Mesothelial cell of epicardium (in vitro differentiated cells): ENCODE measurements around the gene P4HA3. TPM values are rescaled to one million over a fixed set of nuclear protein-coding genes. Genes with fewer than 3 reads are reported as not detected.

Source experiments
- DNase-seq, 2 experiments: peaks; one replicate each; pipeline ENCODE4 v3.0.0; 2021; ENCODE audit warnings: low spot score in 2 of 2; ENCODE audit not compliant: unreplicated experiment in 2 of 2
- H3K27ac Mint-ChIP-seq: 2 replicates; pipeline ENCODE4 v1.8.0; 2021; ENCODE audit warnings: mixed read lengths
- H3K27me3 Mint-ChIP-seq: 2 replicates; pipeline ENCODE4 v1.8.0; 2021; ENCODE audit warnings: low read depth, mixed read lengths
- H3K36me3 Mint-ChIP-seq: 2 replicates; pipeline ENCODE4 v1.8.0; 2021; ENCODE audit warnings: mixed read lengths
- H3K4me1 Mint-ChIP-seq: 2 replicates; pipeline ENCODE4 v1.8.0; 2021; ENCODE audit warnings: mixed read lengths
- H3K4me3 Mint-ChIP-seq: 2 replicates; pipeline ENCODE4 v1.8.0; 2021; ENCODE audit warnings: mild to moderate bottlenecking, moderate library complexity, mixed read lengths
- H3K9me3 Mint-ChIP-seq: 2 replicates; pipeline ENCODE4 v1.8.0; 2021; ENCODE audit warnings: mixed read lengths
- CTCF ChIP-seq: fragments of 200-600 bp; sonication (generic); IDR thresholded peaks from one replicate; pipeline ENCODE4 v1.5.0; 2021; ENCODE audit warnings: antibody characterized with exemption; ENCODE audit not compliant: unreplicated experiment
- total RNA-seq: library from RNA; stranded (reverse); gene quantifications from 3 replicates; pipeline ENCODE4 v1.2.1, GENCODE V29; 2021

P4HA3 gene
- total RNA-seq, 1 donor from 2014 or later = 1.7 TPM

DNA sequence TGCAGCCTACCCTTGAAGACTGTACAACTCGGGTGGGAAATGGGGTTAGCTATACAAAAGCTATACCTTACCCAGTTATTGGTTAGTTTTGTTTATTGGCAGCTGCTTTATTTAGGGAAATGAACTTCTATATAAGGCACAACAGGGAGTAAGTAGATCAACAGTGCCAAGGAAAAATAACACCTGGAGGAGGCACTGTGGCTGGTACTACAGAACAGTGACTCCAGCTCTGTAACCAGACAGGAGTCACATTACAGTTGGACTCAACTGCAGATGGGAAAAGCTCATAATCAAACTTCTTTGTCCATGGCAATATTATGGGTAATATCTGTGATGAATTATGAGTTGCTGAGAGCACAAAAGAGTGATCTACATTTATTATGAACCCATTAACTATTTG lies 14.0 kb downstream of the P4HA3 start:
- no peak for TF ChIP-seq CTCF
- no peaks in the 10 kb centered on the region for H3K36me3 Mint-ChIP-seq
- peaks cover 4% of the 10 kb centered on the region for H3K9me3 Mint-ChIP-seq
- no peaks in the 10 kb centered on the region for H3K4me1 Mint-ChIP-seq
- peaks cover 10% of the 10 kb centered on the region for H3K27me3 Mint-ChIP-seq
- no peak overlapping the region for H3K4me3 Mint-ChIP-seq
- no peak overlapping the region for H3K27ac Mint-ChIP-seq
- DNase-seq = no peak

DNA sequence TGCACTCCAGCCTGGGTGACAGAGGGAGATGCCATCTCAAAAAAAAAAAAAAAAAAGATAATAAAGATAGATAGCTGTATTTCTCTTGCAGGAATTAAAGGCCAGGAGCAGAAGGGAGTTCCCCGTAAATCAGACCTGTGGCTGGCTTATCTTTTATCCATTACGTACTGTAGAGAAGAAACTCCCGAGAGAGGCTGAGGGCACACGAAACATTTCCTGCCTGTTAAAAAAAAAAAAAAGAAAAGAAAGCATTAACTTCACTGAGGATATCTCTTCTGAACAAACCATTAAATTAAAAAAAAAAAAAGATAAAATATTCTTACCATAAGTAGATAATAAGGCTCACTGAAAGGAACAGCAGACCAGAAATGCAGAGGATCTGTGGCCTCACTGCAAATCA lies 22.5 kb downstream of the P4HA3 start:
- Mint-ChIP-seq H3K27ac (no peak overlapping the region), H3K4me1 (peaks cover 8% of the 10 kb centered on the region), H3K27me3 (peaks cover 10% of the 10 kb centered on the region), H3K9me3 (peaks cover under 1% of the 10 kb centered on the region), H3K36me3 (no peaks in the 10 kb centered on the region), H3K4me3 (no peak overlapping the region)
- TF ChIP-seq CTCF = no peak
- DNase-seq = no peak

DNA sequence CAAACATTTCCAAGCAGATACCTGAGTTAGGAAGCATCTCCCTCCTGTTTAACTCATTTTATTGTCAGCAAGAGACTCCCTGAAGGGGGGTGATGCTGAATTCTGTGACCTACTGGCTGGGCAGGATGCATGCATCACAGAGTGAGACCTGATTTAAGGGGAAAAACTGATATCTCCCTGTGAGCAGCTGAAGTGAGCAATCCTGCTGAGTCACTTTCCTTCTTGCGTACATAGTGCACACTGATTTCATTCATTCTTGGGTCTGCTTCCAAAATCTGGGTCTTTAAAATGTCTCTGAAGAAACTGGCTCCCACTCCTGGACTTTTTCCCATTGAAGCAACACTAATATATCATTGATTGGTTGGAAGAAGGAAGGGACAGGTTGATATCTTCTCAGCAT lies 23.3 kb downstream of the P4HA3 start:
- no peak for TF ChIP-seq CTCF
- no peak for DNase-seq

GRCh38 chr11:74284466-74284865 lies 27.0 kb downstream of the P4HA3 start:
- no peak for TF ChIP-seq CTCF
- H3K9me3 Mint-ChIP-seq = no peaks in the 10 kb centered on the region
- no peak for DNase-seq
- no peak overlapping the region for H3K4me3 Mint-ChIP-seq
- H3K27me3 Mint-ChIP-seq = no peaks in the 10 kb centered on the region
- H3K27ac Mint-ChIP-seq = no peak overlapping the region
- H3K4me1 Mint-ChIP-seq = peaks cover 8% of the 10 kb centered on the region
- no peaks in the 10 kb centered on the region for H3K36me3 Mint-ChIP-seq

More for the DNA sequence above, 23.3 kb downstream of the P4HA3 start:
- H3K27ac Mint-ChIP-seq = peak overlapping the region; percentile 67
- H3K9me3 Mint-ChIP-seq = no peaks in the 10 kb centered on the region
- H3K4me1 Mint-ChIP-seq = peaks cover 8% of the 10 kb centered on the region
- peaks cover 9% of the 10 kb centered on the region for H3K27me3 Mint-ChIP-seq
- no peaks in the 10 kb centered on the region for H3K36me3 Mint-ChIP-seq
- H3K4me3 Mint-ChIP-seq = no peak overlapping the region

- DNase-seq = no peak
- Mint-ChIP-seq H3K4me3 (no peak overlapping the region), H3K27ac (no peak overlapping the region), H3K36me3 (no peaks in the 10 kb centered on the region), H3K4me1 (peaks cover 8% of the 10 kb centered on the region), H3K27me3 (no peaks in the 10 kb centered on the region), H3K9me3 (no peaks in the 10 kb centered on the region)
- TF ChIP-seq CTCF = no peak
These were observed 27.8 kb downstream of the P4HA3 start for GRCh38 chr11:74283580-74284180.
